ENCODE results near the gene PELO. TPM values are rescaled to one million over a fixed set of nuclear protein-coding genes. Genes with fewer than 3 reads are reported as not detected.

PELO gene
- total and polyA plus RNA-seq, 9 of the 15 experiments (the other 6 are each of a cell fraction or from before 2014, with no cell fraction given) = 5.8 to 14.6 (median 9.6) TPM

GRCh38 chr5:52771343-52772039 lies 16.2 kb upstream of the PELO start:
- no peaks in the 10 kb centered on the region for H3K9me1 ChIP-seq (ENCODE audit: control insufficient read depth, insufficient read depth, low read length)
- in situ Hi-C loops (cut with MboI) = no loop called here
- H3K9ac ChIP-seq (ENCODE audit: insufficient read depth in 1 of 2, low read depth in 2 of 2, low read length in 2 of 2) = no peak overlapping the region
- no peak overlapping the region for H2AFZ ChIP-seq (ENCODE audit: low read depth, low read length)
- intact Hi-C loops (cut with micrococcal nuclease) = no loop called here
- no peaks in the 10 kb centered on the region for H3K27me3 ChIP-seq (ENCODE audit: control insufficient read depth in 2 of 2, insufficient read depth in 2 of 2, low read length in 2 of 2)
- no peak overlapping the region for H3K4me2 ChIP-seq (ENCODE audit: insufficient read depth, low read length)
- no peak overlapping the region for H3K4me3 ChIP-seq
- H3K36me3 ChIP-seq (ENCODE audit: control insufficient read depth, insufficient read depth, low read length) = no peaks in the 10 kb centered on the region
- TF ChIP-seq MIER1 (IDR thresholded peaks at IDR 0.05; ENCODE audit: low read depth) = no peak
- TF ChIP-seq HNRNPH1 (optimal IDR thresholded peaks at IDR 0.05; ENCODE audit: low read depth, low read length) = no peak
- CTCF ChIA-PET (ENCODE audit: low intra/inter-chr PET ratio) = no interaction called here
- no peak for FAIRE-seq
- POLR2A ChIA-PET = no interaction called here
- no peak for DNase-seq (ENCODE audit: extremely low read depth in 1 of 4, low spot score in 3 of 4)
- no peaks in the 10 kb centered on the region for H3K79me2 ChIP-seq (ENCODE audit: control insufficient read depth, insufficient read depth, low read length)
- no peaks in the 10 kb centered on the region for H4K20me1 ChIP-seq (replicated peaks; ENCODE audit: control insufficient read depth, insufficient read depth, low read length)
- no peaks in the 10 kb centered on the region for H3K4me1 ChIP-seq (replicated peaks in 1 of 2; ENCODE audit: control insufficient read depth in 2 of 2, insufficient read depth in 2 of 2, low read length in 2 of 2)
- ATAC-seq = no peak
- H3K9me3 ChIP-seq (replicated peaks; ENCODE audit: control insufficient read depth, insufficient read depth, low read depth, low read length) = no peaks in the 10 kb centered on the region
- WGBS (ENCODE audit: insufficient coverage, low coverage, missing lambda C conversion rate) = 0% methylated on average over 3 of the region's 3 CpGs
- no TSS peak for BruUV-seq (replicated peaks)
- H3K27ac ChIP-seq (ENCODE audit: extremely low read depth, low read depth, low read length) = no peak overlapping the region

- Histone ChIP-seq H3K27ac (ENCODE audit: extremely low read depth, low read depth, low read length) (no peak overlapping the region), H3K27me3 (ENCODE audit: control insufficient read depth in 2 of 2, insufficient read depth in 2 of 2, low read length in 2 of 2) (no peaks in the 10 kb centered on the region), H4K20me1 (replicated peaks; ENCODE audit: control insufficient read depth, insufficient read depth, low read length) (no peaks in the 10 kb centered on the region), H3K4me2 (ENCODE audit: insufficient read depth, low read length) (no peak overlapping the region), H3K4me3 (no peak overlapping the region), H3K79me2 (ENCODE audit: control insufficient read depth, insufficient read depth, low read length) (no peaks in the 10 kb centered on the region), H2AFZ (ENCODE audit: low read depth, low read length) (no peak overlapping the region), H3K9me3 (replicated peaks; ENCODE audit: control insufficient read depth, insufficient read depth, low read depth, low read length) (no peaks in the 10 kb centered on the region), H3K9me1 (ENCODE audit: control insufficient read depth, insufficient read depth, low read length) (no peaks in the 10 kb centered on the region), H3K36me3 (ENCODE audit: control insufficient read depth, insufficient read depth, low read length) (no peaks in the 10 kb centered on the region), H3K9ac (ENCODE audit: insufficient read depth in 1 of 2, low read depth in 2 of 2, low read length in 2 of 2) (no peak overlapping the region), H3K4me1 (replicated peaks in 1 of 2; ENCODE audit: control insufficient read depth in 2 of 2, insufficient read depth in 2 of 2, low read length in 2 of 2) (no peaks in the 10 kb centered on the region)
- no peak for TF ChIP-seq CBFA2T2 (conservative IDR thresholded peaks at IDR 0.05)
- TF ChIP-seq ELK3 (CRISPR knock-in tag; IDR thresholded peaks at IDR 0.05) = no peak
- no peak for TF ChIP-seq STAT5A (IDR thresholded peaks at IDR 0.05; ENCODE audit: borderline replicate concordance, low read length)
- TF ChIP-seq ILF3 (IDR thresholded peaks at IDR 0.05; ENCODE audit: borderline replicate concordance) = no peak
- TF ChIP-seq ZNF551 (CRISPR knock-in tag; IDR thresholded peaks at IDR 0.05) = no peak
- no peak for TF ChIP-seq ELK1 (CRISPR knock-in tag; IDR thresholded peaks at IDR 0.05)
- no peak for TF ChIP-seq NELFE (IDR thresholded peaks at IDR 0.05; ENCODE audit: insufficient read depth, insufficient read length)
- in situ Hi-C loops (cut with MboI) = no loop called here
- ChIA-PET POLR2A (interaction anchor here (0.7 kb wide), 1 partner anchor 10 kb away, joined by 3 read pairs; no protein-coding TSS in a partner anchor), CTCF (ENCODE audit: low intra/inter-chr PET ratio) (no interaction called here)
- ATAC-seq (no peak), FAIRE-seq (no peak), DNase-seq (ENCODE audit: extremely low read depth in 1 of 4, low spot score in 3 of 4) (no peak)
- no TSS peak for BruUV-seq (replicated peaks)
- intact Hi-C loops (cut with micrococcal nuclease) = no loop called here
Measured at GRCh38 chr5:52772668-52773067, 15.0 kb upstream of the PELO start.
